ENCODE measurements around the gene WASHC2C.
"Not testable (repeated sequence)": the region's sequence is repeated elsewhere in the genome, so short reads cannot be mapped to it uniquely, and the experiment has no call there.

- not testable (repeated sequence) for TF ChIP-seq CTCF (conservative IDR thresholded peaks at IDR 0.05 in 1 of 2, IDR thresholded peaks at IDR 0.05 in 1 of 2; ENCODE audit: extremely low read depth in 1 of 2, insufficient read depth in 1 of 2, low read depth in 1 of 2, low read length in 2 of 2); EZH2 (IDR thresholded peaks at IDR 0.05; ENCODE audit: borderline replicate concordance, low read length)
Observed at GRCh38 chr10:45752210-45752609, 25.1 kb downstream of the WASHC2C start.

Measured in mammary epithelial cell (primary cell).